ENCODE results near the gene PSORS1C1. TPM values are rescaled to one million over a fixed set of nuclear protein-coding genes. Genes with fewer than 3 reads are reported as not detected.

The PSORS1C1 gene
- total RNA-seq, 2 experiments from 2014 or later = not detected

- ChIA-PET CTCF (ENCODE audit: unreplicated experiment) (interaction anchor here (0.8 kb wide), 1 partner anchor 94 kb away, joined by 3 read pairs; no protein-coding TSS in a partner anchor), POLR2A (no interaction called here)
- Histone ChIP-seq H3K79me2 (ENCODE audit: insufficient read depth, low read depth, low read length) (no peaks in the 10 kb centered on the region), H3K9me3 (ENCODE audit: low read length) (no peaks in the 10 kb centered on the region), H3K36me3 (ENCODE audit: insufficient read depth, low read length) (no peaks in the 10 kb centered on the region), H3K4me1 (ENCODE audit: insufficient read depth, low read length, poor library complexity, severe bottlenecking) (no peaks in the 10 kb centered on the region), H4K20me1 (ENCODE audit: insufficient read depth, low read length) (no peaks in the 10 kb centered on the region), H3K9me2 (ENCODE audit: insufficient read depth, low read length) (no peaks in the 10 kb centered on the region), H3K4me2 (ENCODE audit: low read length) (no peak overlapping the region), H2AFZ (ENCODE audit: low read length) (no peak overlapping the region), H3K27ac (ENCODE audit: low read depth, low read length, poor library complexity, severe bottlenecking) (no peak overlapping the region), H3K4me3 (ENCODE audit: low read depth, low read length, poor library complexity, severe bottlenecking) (no peak overlapping the region)
- intact Hi-C loops (cut with micrococcal nuclease; ENCODE audit: unreplicated experiment) = no loop called here
- no peak for TF ChIP-seq EZH2phosphoT487 (IDR thresholded peaks at IDR 0.05; ENCODE audit: borderline replicate concordance, low read depth, low read length)
- TF ChIP-seq, protein P1, sequence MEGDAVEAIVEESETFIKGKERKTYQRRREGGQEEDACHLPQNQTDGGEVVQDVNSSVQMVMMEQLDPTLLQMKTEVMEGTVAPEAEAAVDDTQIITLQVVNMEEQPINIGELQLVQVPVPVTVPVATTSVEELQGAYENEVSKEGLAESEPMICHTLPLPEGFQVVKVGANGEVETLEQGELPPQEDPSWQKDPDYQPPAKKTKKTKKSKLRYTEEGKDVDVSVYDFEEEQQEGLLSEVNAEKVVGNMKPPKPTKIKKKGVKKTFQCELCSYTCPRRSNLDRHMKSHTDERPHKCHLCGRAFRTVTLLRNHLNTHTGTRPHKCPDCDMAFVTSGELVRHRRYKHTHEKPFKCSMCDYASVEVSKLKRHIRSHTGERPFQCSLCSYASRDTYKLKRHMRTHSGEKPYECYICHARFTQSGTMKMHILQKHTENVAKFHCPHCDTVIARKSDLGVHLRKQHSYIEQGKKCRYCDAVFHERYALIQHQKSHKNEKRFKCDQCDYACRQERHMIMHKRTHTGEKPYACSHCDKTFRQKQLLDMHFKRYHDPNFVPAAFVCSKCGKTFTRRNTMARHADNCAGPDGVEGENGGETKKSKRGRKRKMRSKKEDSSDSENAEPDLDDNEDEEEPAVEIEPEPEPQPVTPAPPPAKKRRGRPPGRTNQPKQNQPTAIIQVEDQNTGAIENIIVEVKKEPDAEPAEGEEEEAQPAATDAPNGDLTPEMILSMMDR (conservative IDR thresholded peaks at IDR 0.05; ENCODE audit: low read length) = peak; percentile 82
- BruUV-seq (replicated peaks) = no TSS peak
- peak; percentile 73 for DNase-seq (ENCODE audit: low spot score)
These were observed 13.6 kb downstream of the PSORS1C1 start for GRCh38 chr6:31128093-31128676.

GRCh38 chr6:31129130-31129529, 14.5 kb downstream of the PSORS1C1 start:
- ChIA-PET POLR2A (no interaction called here), CTCF (ENCODE audit: unreplicated experiment) (interaction anchor here (0.8 kb wide), 1 partner anchor 93 kb away, joined by 3 read pairs; no protein-coding TSS in a partner anchor)
- TF ChIP-seq, protein P1 (conservative IDR thresholded peaks at IDR 0.05; ENCODE audit: low read length) = no peak
- TF ChIP-seq EZH2phosphoT487 (IDR thresholded peaks at IDR 0.05; ENCODE audit: borderline replicate concordance, low read depth, low read length) = no peak
- H4K20me1 ChIP-seq (ENCODE audit: insufficient read depth, low read length) = no peaks in the 10 kb centered on the region
- H3K4me1 ChIP-seq (ENCODE audit: insufficient read depth, low read length, poor library complexity, severe bottlenecking) = no peaks in the 10 kb centered on the region
- H3K4me3 ChIP-seq (ENCODE audit: low read depth, low read length, poor library complexity, severe bottlenecking) = no peak overlapping the region
- no TSS peak for BruUV-seq (replicated peaks)
- H3K9me2 ChIP-seq (ENCODE audit: insufficient read depth, low read length) = no peaks in the 10 kb centered on the region
- no peaks in the 10 kb centered on the region for H3K79me2 ChIP-seq (ENCODE audit: insufficient read depth, low read depth, low read length)
- H2AFZ ChIP-seq (ENCODE audit: low read length) = no peak overlapping the region
- no peaks in the 10 kb centered on the region for H3K9me3 ChIP-seq (ENCODE audit: low read length)
- H3K4me2 ChIP-seq (ENCODE audit: low read length) = no peak overlapping the region
- intact Hi-C loops (cut with micrococcal nuclease; ENCODE audit: unreplicated experiment) = no loop called here
- H3K27ac ChIP-seq (ENCODE audit: low read depth, low read length, poor library complexity, severe bottlenecking) = no peak overlapping the region
- no peak for DNase-seq (ENCODE audit: low spot score)
- H3K36me3 ChIP-seq (ENCODE audit: insufficient read depth, low read length) = no peaks in the 10 kb centered on the region

DNA sequence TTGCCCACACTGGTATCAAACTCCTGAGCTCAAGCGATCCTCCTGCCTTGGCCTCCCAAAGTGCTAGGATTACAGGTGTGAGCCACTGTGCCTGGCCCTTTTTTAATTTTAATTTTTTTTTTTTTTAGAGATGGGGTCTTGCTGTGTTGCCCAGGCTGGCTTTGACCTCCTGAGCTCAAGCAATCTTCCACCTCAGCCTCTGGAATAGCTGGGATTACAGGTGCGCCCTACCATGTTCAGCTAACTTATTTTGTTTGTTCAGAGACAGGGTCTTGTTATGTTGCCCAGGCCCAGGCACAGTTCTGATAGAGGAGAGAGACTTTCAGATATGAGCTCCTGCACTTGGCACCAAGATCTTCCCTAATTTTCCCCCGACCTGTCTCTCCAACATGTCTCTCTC, 16.2 kb downstream of the PSORS1C1 start:
- no peak for TF ChIP-seq EZH2phosphoT487 (IDR thresholded peaks at IDR 0.05; ENCODE audit: borderline replicate concordance, low read depth, low read length)
- TF ChIP-seq, protein P1 (conservative IDR thresholded peaks at IDR 0.05; ENCODE audit: low read length) = no peak

More for the DNA sequence above, 16.2 kb downstream of the PSORS1C1 start:
- Histone ChIP-seq H3K36me3 (ENCODE audit: insufficient read depth, low read length) (no peaks in the 10 kb centered on the region), H3K4me2 (ENCODE audit: low read length) (no peak overlapping the region), H4K20me1 (ENCODE audit: insufficient read depth, low read length) (no peaks in the 10 kb centered on the region), H3K4me1 (ENCODE audit: insufficient read depth, low read length, poor library complexity, severe bottlenecking) (no peaks in the 10 kb centered on the region), H3K27ac (ENCODE audit: low read depth, low read length, poor library complexity, severe bottlenecking) (no peak overlapping the region), H3K9me3 (ENCODE audit: low read length) (no peaks in the 10 kb centered on the region), H2AFZ (ENCODE audit: low read length) (no peak overlapping the region), H3K4me3 (ENCODE audit: low read depth, low read length, poor library complexity, severe bottlenecking) (no peak overlapping the region), H3K9me2 (ENCODE audit: insufficient read depth, low read length) (no peaks in the 10 kb centered on the region), H3K79me2 (ENCODE audit: insufficient read depth, low read depth, low read length) (no peaks in the 10 kb centered on the region)
- ChIA-PET CTCF (ENCODE audit: unreplicated experiment) (interaction anchor here (0.5 kb wide), 1 partner anchor 247 kb away, joined by 12 read pairs; no protein-coding TSS in a partner anchor), POLR2A (no interaction called here)
- no peak for DNase-seq (ENCODE audit: low spot score)
- intact Hi-C loops (cut with micrococcal nuclease; ENCODE audit: unreplicated experiment) = no loop called here
- BruUV-seq (replicated peaks) = no TSS peak

All from OCI-LY7 (cell line).